AG04449 (cell line): Measurements from ENCODE around the gene ZNF19.
"Not testable (repeated sequence)": the region's sequence is repeated elsewhere in the genome, so short reads cannot be mapped to it uniquely, and the experiment has no call there.

ENCODE experiments used
- CTCF ChIA-PET: fragments of 350-600 bp; formaldehyde crosslinking; extraction: SDS; loops from one replicate; lab custom pipeline; 2021; ENCODE audit warnings: antibody characterized with exemption; lab: Yijun Ruan, JAX
- POLR2A ChIA-PET: fragments of 400-600, 350-600 bp; formaldehyde crosslinking; extraction: SDS; loops from one replicate; lab custom pipeline; 2020; ENCODE audit warnings: antibody characterized with exemption, inconsistent platforms; lab: Yijun Ruan, JAX
- DNase-seq: peaks from one replicate; pipeline ENCODE4 v3.0.0-alpha.2; 2010; ENCODE audit warnings: low read depth, low spot score
- H3K4me3 ChIP-seq: 2 replicates; pipeline ENCODE4 v1.5.1; 2011; ENCODE audit warnings: low read depth, mild to moderate bottlenecking, control low read depth, low read length
- TF ChIP-seq, protein P1 (sequence below): IDR thresholded peaks from one replicate; pipeline ENCODE4 v1.5.1; 2011; ENCODE audit warnings: mild to moderate bottlenecking, moderate library complexity, low read length, control low read depth, inconsistent platforms; ENCODE audit not compliant: insufficient read depth; ENCODE audit errors: missing control alignments

ZNF19 gene

DNA sequence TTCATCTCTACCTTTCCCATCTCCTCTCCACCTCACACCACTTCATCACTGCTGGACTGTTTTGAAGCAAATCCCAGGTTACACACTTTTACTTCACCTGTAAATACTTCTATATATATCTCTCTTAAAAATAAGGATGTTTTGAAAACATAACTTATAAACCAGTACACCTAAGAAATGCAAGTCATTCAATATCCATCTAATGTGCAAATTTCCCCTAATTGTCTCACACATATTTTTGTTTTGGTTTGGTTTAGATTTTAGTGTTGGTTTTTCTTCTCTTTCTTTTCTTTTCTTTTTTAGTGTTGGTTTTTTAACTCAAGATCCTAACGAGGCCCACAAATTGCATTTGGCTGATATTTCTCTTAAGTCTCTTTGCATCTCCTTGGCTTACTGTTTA lies 17.9 kb upstream of the ZNF19 start:
- TF ChIP-seq, protein P1, sequence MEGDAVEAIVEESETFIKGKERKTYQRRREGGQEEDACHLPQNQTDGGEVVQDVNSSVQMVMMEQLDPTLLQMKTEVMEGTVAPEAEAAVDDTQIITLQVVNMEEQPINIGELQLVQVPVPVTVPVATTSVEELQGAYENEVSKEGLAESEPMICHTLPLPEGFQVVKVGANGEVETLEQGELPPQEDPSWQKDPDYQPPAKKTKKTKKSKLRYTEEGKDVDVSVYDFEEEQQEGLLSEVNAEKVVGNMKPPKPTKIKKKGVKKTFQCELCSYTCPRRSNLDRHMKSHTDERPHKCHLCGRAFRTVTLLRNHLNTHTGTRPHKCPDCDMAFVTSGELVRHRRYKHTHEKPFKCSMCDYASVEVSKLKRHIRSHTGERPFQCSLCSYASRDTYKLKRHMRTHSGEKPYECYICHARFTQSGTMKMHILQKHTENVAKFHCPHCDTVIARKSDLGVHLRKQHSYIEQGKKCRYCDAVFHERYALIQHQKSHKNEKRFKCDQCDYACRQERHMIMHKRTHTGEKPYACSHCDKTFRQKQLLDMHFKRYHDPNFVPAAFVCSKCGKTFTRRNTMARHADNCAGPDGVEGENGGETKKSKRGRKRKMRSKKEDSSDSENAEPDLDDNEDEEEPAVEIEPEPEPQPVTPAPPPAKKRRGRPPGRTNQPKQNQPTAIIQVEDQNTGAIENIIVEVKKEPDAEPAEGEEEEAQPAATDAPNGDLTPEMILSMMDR: no peak
- no peak for DNase-seq
- ChIA-PET POLR2A (no interaction called here), CTCF (interaction anchor here (0.8 kb wide), 1 partner anchor 94 kb away, joined by 3 read pairs; no protein-coding TSS in a partner anchor)
- no peak overlapping the region for H3K4me3 ChIP-seq

DNA sequence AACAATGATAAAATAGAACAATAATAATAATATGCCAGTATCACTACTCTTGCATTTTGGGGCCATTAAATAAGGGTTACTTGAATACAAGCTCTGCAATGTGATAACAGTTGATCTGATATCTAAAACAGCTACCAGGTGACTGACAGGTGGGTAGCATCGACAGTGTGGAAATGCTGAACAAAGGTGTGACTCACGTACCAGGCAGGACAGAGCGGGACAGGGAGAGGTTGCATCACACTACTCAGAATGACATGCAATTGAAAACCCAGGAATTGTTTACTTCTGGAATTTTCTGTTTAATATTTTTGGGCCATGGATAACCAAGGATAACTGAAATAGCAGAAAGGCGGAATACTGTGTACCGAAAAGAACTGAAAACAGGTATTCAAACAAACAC lies 15.8 kb upstream of the ZNF19 start:
- TF ChIP-seq, protein P1: no peak
- CTCF ChIA-PET: interaction anchor here (10.7 kb wide), 1 partner anchor 94 kb away, joined by 353 read pairs; no protein-coding TSS in a partner anchor
- POLR2A ChIA-PET: no interaction called here
- no peak overlapping the region for H3K4me3 ChIP-seq
- DNase-seq: no peak

DNA sequence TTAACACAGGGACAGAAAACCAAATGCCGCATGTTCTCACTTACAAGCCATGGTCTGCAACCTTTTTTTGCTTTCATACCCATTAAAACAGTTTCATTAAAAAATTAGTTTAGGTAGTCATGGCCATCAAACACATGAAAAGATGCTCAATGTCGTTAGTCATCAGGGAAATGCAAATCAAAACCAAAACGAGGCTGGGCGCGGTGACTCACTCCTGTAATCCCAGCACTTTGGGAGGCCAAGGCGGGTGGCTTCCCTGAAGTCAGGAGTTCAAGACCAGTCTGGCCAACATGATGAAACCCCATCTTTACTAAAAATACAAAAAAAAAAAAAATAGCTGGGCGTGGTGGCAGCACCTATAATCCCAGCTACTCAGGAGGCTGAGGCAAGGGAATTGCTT lies 14.9 kb upstream of the ZNF19 start:
- POLR2A ChIA-PET, H3K4me3 ChIP-seq, DNase-seq: not testable (repeated sequence)
- CTCF ChIA-PET: interaction anchor here (10.7 kb wide), 1 partner anchor 93 kb away, joined by 353 read pairs; no protein-coding TSS in a partner anchor

DNA sequence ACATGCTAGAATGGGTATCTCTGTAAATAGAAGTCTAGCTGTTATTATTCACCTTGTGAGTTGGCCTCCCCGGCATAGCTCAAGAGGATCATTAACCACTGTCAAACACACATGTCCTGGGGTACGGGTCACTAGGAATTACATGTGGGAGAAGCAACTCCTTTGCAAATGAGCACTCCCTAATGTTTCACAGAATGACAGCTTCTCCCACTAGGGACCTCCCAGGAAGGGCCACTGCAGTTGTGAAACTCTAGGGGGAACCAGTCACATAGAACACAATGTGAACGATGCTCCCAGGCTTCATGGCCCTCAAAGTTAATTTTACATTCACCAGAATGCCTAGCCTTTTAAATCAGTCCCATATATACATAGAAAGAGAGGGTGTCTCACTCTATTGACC lies 12.4 kb upstream of the ZNF19 start:
- no peak overlapping the region for H3K4me3 ChIP-seq
- POLR2A ChIA-PET: no interaction called here

DNA sequence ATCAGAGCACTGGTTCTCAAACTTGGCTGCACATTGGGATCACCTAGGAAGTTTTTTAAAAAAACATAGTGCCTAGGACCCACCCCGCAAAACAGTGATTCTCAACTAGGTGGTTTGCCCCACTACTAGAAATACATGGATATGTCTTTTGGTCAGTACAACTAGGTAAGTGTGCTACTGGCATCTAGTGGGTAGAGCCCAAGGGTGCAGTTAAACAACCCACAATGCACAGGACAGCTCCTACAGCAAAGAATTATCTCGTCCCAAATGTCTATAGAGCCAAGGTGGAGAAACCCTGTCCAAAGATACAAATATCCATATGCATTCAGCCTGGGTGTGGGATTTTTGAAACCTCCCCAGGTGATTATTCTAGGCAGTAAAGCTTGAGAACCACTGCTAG lies 11.8 kb upstream of the ZNF19 start:
- TF ChIP-seq, protein P1: no peak
- DNase-seq: no peak
- no peak overlapping the region for H3K4me3 ChIP-seq
- POLR2A ChIA-PET: no interaction called here
- CTCF ChIA-PET: interaction anchor here (1.2 to 10.7 kb wide), 12 partner anchors 11 to 157 kb away, joined by 3 to 353 read pairs (median 8); partner anchors contain the start of genes CHST4 and ZNF19

More for the DNA sequence above, 12.4 kb upstream of the ZNF19 start:
- DNase-seq: no peak
- CTCF ChIA-PET: interaction anchor here (0.6 to 10.7 kb wide), 9 partner anchors 11 to 101 kb away, joined by 3 to 353 read pairs (median 9); partner anchors contain the start of genes CHST4 and ZNF19
- TF ChIP-seq, protein P1: no peak

DNA sequence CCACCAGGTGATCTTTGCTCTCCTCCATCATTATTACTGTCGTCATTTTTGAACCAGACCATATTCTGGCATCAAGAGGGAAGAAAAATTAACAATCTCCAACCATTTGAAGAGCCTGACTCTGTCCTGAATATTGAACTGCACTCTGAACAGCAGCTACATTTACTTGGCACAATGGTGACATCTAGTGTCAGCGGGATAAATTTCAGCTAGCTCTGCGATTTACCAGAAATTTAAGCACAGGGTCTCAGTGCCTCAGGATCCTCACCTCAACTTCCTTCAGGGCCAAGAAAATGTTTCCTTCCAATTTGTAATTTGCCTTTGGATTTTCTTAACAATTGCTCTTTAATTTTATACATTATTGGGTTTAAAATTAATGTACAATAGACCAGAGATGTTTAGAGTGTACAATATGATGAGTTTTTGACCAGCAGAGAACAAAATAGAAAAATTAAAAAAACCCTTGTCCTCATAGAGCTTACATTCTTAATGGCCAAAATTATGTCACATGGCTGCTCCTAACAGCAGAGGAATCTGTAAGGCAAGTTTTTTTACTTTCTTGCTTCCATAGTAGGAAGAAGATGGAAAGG lies 10.7 kb upstream of the ZNF19 start:
- POLR2A ChIA-PET: no interaction called here
- CTCF ChIA-PET: interaction anchor here (0.8 to 10.7 kb wide), 38 partner anchors 10 to 975 kb away, joined by 3 to 353 read pairs (median 5); partner anchors contain the start of genes CALB2, CHST4, ZNF19 and ZNF23
- TF ChIP-seq, protein P1: peak; percentile 63
- H3K4me3 ChIP-seq: no peak overlapping the region
- no peak for DNase-seq
